ENCODE measurements around the gene CTCFL.
"Not testable (repeated sequence)": the region's sequence is repeated elsewhere in the genome, so short reads cannot be mapped to it uniquely, and the experiment has no call there.

The CTCFL gene

GRCh38 chr20:57476641-57477461 is 48.1 kb downstream of the CTCFL start:
- H3K4me2 ChIP-seq, result peak overlapping the region; percentile 83 to 99 (median 96)
- peaks cover 85 to 100% (median 100%) of the 10 kb centered on the region in 10 experiments for H3K4me1 ChIP-seq
- peak overlapping the region in 9 of 11 experiments; percentile 72 to 88 (median 81); a peak in 17 of 22 replicates for H3K9ac ChIP-seq
- H3K27ac ChIP-seq, result peak overlapping the region in 9 of 11 experiments; percentile 84 to 99 (median 98); a peak in 18 of 22 replicates
- TF ChIP-seq Cebpa-rat (IDR thresholded peaks at IDR 0.05), result no peak
- H4K20me1 ChIP-seq, result no peaks in the 10 kb centered on the region
- peak overlapping the region in 3 of 10 experiments; percentile 43 to 65 (median 44); a peak in 2 of 20 replicates for H3K4me3 ChIP-seq
- H3K9me3 ChIP-seq (replicated peaks in 1 of 11), result 0 out of 22 replicates have a peak, but pooled peaks cover 0 to 6% (median 0%) of the 10 kb centered on the region in 11 experiments
- H3K27me3 ChIP-seq, result no peaks in the 10 kb centered on the region
- H3K36me3 ChIP-seq, result no peaks in the 10 kb centered on the region

- Histone ChIP-seq H3K9ac (peak overlapping the region in 9 of 11 experiments; percentile 72 to 88 (median 81); a peak in 17 of 22 replicates), H3K27me3 (no peaks in the 10 kb centered on the region), H3K36me3 (no peaks in the 10 kb centered on the region), H3K4me2 (peak overlapping the region; percentile 83 to 99 (median 96)), H3K4me1 (peaks cover 85 to 100% (median 100%) of the 10 kb centered on the region in 10 experiments), H3K4me3 (peak overlapping the region in 7 of 10 experiments; percentile 19 to 65 (median 53); a peak in 8 of 20 replicates), H3K27ac (peak overlapping the region in 10 of 11 experiments; percentile 74 to 99 (median 98); a peak in 19 of 22 replicates), H3K9me3 (replicated peaks in 1 of 11) (0 out of 22 replicates have a peak, but pooled peaks cover 0 to 6% (median 0%) of the 10 kb centered on the region in 11 experiments), H4K20me1 (no peaks in the 10 kb centered on the region)
- TF ChIP-seq Cebpa-rat (IDR thresholded peaks at IDR 0.05), result peak in 3 of 11 experiments; percentile 11 to 90 (median 15); a peak in 2 of 22 replicates
These were observed 48.8 kb downstream of the CTCFL start for GRCh38 chr20:57476084-57476526.

GRCh38 chr20:57475388-57476083 is 49.4 kb downstream of the CTCFL start:
- H3K27me3 ChIP-seq, result no peaks in the 10 kb centered on the region
- no peaks in the 10 kb centered on the region for H4K20me1 ChIP-seq
- peak overlapping the region in 10 of 11 experiments; percentile 53 to 88 (median 80); a peak in 19 of 22 replicates for H3K9ac ChIP-seq
- H3K4me1 ChIP-seq, result peaks cover 85 to 100% (median 100%) of the 10 kb centered on the region in 10 experiments
- peak overlapping the region; percentile 83 to 99 (median 96) for H3K4me2 ChIP-seq
- no peak for TF ChIP-seq Cebpa-rat (IDR thresholded peaks at IDR 0.05)
- 0 out of 22 replicates have a peak, but pooled peaks cover 0 to 6% (median 0%) of the 10 kb centered on the region in 11 experiments for H3K9me3 ChIP-seq (replicated peaks in 1 of 11)
- H3K27ac ChIP-seq, result peak overlapping the region in 10 of 11 experiments; percentile 74 to 99 (median 98); a peak in 20 of 22 replicates
- peak overlapping the region in 8 of 10 experiments; percentile 35 to 65 (median 48); a peak in 15 of 20 replicates for H3K4me3 ChIP-seq
- no peaks in the 10 kb centered on the region for H3K36me3 ChIP-seq

- TF ChIP-seq Cebpa-rat (IDR thresholded peaks at IDR 0.05), result peak in 4 of 11 experiments; percentile 36 to 81 (median 74); a peak in 7 of 22 replicates
- H3K27me3 ChIP-seq, result no peaks in the 10 kb centered on the region
- peak overlapping the region; percentile 83 to 99 (median 96) for H3K4me2 ChIP-seq
- H3K27ac ChIP-seq, result peak overlapping the region; percentile 58 to 99 (median 97); a peak in 21 of 22 replicates
- peak overlapping the region in 8 of 10 experiments; percentile 35 to 65 (median 48); a peak in 17 of 20 replicates for H3K4me3 ChIP-seq
- H4K20me1 ChIP-seq, result no peaks in the 10 kb centered on the region
- peak overlapping the region in 10 of 11 experiments; percentile 53 to 88 (median 80); a peak in 20 of 22 replicates for H3K9ac ChIP-seq
- H3K9me3 ChIP-seq (replicated peaks in 1 of 11), result 0 out of 22 replicates have a peak, but pooled peaks cover 0 to 6% (median 0%) of the 10 kb centered on the region in 11 experiments
- H3K36me3 ChIP-seq, result no peaks in the 10 kb centered on the region
- peaks cover 86 to 100% (median 100%) of the 10 kb centered on the region in 10 experiments for H3K4me1 ChIP-seq
These were observed 50.1 kb downstream of the CTCFL start for GRCh38 chr20:57474816-57475215.

GRCh38 chr20:57474205-57474604 is 50.7 kb downstream of the CTCFL start:
- TF ChIP-seq Cebpa-rat (IDR thresholded peaks at IDR 0.05), result no peak
- peak overlapping the region in 8 of 10 experiments; percentile 1 to 65 (median 48); a peak in 15 of 20 replicates for H3K4me3 ChIP-seq
- H3K36me3 ChIP-seq, result no peaks in the 10 kb centered on the region
- peak overlapping the region; percentile 83 to 99 (median 96) for H3K4me2 ChIP-seq
- H4K20me1 ChIP-seq, result no peaks in the 10 kb centered on the region
- no peaks in the 10 kb centered on the region for H3K27me3 ChIP-seq
- peak overlapping the region; percentile 58 to 99 (median 97); a peak in 21 of 22 replicates for H3K27ac ChIP-seq
- peaks cover 92 to 100% (median 100%) of the 10 kb centered on the region in 10 experiments for H3K4me1 ChIP-seq
- H3K9me3 ChIP-seq (replicated peaks in 1 of 11), result 0 out of 22 replicates have a peak, but pooled peaks cover 0 to 6% (median 0%) of the 10 kb centered on the region in 11 experiments
- peak overlapping the region; percentile 18 to 88 (median 80); a peak in 21 of 22 replicates for H3K9ac ChIP-seq

GRCh38 chr20:57473246-57474048 is 51.5 kb downstream of the CTCFL start:
- no peaks in the 10 kb centered on the region for H3K27me3 ChIP-seq
- H4K20me1 ChIP-seq, result no peaks in the 10 kb centered on the region
- peak overlapping the region; percentile 18 to 88 (median 80); a peak in 21 of 22 replicates for H3K9ac ChIP-seq
- H3K4me3 ChIP-seq, result peak overlapping the region in 5 of 10 experiments; percentile 1 to 65 (median 55); a peak in 8 of 20 replicates
- H3K4me2 ChIP-seq, result peak overlapping the region; percentile 83 to 99 (median 96)
- H3K36me3 ChIP-seq, result no peaks in the 10 kb centered on the region
- peaks cover 99 to 100% (median 100%) of the 10 kb centered on the region in 10 experiments for H3K4me1 ChIP-seq
- peak overlapping the region; percentile 58 to 99 (median 97); a peak in 21 of 22 replicates for H3K27ac ChIP-seq
- TF ChIP-seq Cebpa-rat (IDR thresholded peaks at IDR 0.05), result peak; percentile 27 to 98 (median 88); a peak in 18 of 22 replicates
- H3K9me3 ChIP-seq (replicated peaks in 1 of 11), result 0 out of 22 replicates have a peak, but pooled peaks cover 0 to 6% (median 0%) of the 10 kb centered on the region in 11 experiments

- H3K4me2 ChIP-seq, result peak overlapping the region; percentile 83 to 99 (median 96)
- not testable (repeated sequence) for H3K36me3 ChIP-seq; H3K9me3 ChIP-seq (replicated peaks in 1 of 11); H3K27me3 ChIP-seq; H4K20me1 ChIP-seq
- peak overlapping the region in 9 of 11 experiments; percentile 72 to 88 (median 81); a peak in 17 of 22 replicates for H3K9ac ChIP-seq
- H3K4me1 ChIP-seq, result peaks cover 99 to 100% (median 100%) of the 10 kb centered on the region in 10 experiments
- peak overlapping the region; percentile 58 to 99 (median 97); a peak in 21 of 22 replicates for H3K27ac ChIP-seq
- H3K4me3 ChIP-seq, result peak overlapping the region in 2 of 10 experiments; percentile 5 to 60; a peak in 1 of 20 replicates
These were observed 52.5 kb downstream of the CTCFL start for GRCh38 chr20:57472474-57472873.
